ENCODE data around the gene IGLON5.

Gene IGLON5

GRCh38 chr19:51311351-51312257, at the start of gene IGLON5:
TSS of gene IGLON5 (plus strand) at chr19:51311644. CDS start at chr19:51311848, 204 bp downstream.
- DNase-seq: no peak

- DNase-seq: no peak
Observed at GRCh38 chr19:51263808-51264207, 47.6 kb upstream of the IGLON5 start.

GRCh38 chr19:51271067-51271466, 40.4 kb upstream of the IGLON5 start:
- DNase-seq: no peak

DNA sequence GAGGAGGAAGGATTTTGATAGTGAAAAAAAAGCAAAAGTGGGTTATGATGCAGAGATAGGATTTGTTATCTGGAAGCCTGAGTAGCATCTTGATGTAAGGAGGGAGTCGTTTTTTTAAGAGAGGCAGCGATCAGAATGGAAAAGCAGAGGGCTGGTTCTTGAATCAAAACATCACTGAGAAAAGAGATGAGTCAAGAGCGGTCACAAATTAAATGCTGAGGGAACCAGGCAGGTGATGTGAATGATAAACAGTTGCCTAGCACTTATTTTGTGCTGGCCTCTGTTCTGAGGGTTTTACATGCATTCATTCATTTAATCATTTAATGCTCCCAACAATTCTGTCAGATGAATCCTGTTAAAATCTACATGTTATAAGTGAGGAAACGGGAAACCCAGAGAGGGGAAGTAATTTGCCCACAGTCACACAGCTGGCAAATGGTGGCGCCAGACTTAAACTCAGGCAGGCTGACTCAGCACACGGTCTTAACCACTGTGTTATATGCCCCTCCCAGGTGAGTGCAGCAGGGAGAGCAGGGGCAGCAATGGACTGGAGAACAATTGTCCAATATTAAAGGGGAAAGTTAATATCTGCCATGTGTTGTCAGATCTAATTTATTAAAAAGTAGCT, 39.1 kb upstream of the IGLON5 start:
- no peak for DNase-seq

DNA sequence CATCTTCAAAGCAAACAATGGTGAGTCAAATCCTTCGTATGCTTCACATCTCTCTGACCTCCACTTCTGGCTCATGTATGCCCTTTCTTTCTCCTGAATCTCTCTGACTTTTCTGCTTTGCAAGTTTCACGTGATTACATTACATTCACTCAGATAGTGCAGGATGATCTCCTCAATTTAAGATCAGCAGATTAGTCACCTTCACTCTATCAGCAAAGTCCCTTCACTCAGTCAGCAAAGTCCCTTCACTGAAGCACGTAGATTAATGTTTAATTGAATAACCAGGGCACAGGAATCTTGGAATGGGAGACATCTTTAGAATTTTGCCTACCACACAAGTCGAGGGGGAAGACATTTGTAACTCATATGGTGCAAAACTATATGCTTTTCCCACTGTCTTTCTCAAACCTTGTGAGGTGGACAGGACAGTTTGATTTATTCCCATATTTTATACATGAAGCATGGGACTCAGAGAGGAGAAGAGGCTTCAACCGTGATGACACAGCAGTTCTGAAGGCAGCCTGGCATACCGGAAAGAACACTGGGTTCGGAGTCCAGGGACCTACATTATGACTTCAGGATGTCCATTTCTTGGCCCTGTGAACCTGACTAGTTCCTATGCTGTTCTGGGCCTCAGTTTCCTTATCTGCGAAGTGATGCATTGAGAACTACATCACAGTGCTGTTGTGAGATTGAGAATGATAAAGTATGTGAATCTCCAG, 37.2 kb upstream of the IGLON5 start:
- no peak for DNase-seq

DNA sequence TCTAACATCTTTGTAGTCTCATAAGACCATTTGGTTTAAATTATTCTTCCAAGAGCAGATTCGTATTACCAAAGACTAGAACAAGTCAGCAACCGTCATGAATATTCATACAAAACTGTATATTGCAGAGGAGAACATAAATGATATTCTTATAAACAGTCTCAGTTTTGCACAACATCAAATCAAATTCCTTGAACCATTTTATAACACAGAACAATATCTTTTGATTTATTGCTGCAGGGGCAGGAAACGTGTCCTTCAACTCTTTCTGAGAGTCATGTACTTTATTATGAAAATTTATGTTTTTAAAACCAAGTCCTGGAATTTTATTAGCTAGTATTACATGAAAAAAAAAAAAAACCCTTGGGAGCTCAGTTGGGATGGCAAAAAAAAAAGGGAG, 34.3 kb upstream of the IGLON5 start:
- DNase-seq: no peak

DNA sequence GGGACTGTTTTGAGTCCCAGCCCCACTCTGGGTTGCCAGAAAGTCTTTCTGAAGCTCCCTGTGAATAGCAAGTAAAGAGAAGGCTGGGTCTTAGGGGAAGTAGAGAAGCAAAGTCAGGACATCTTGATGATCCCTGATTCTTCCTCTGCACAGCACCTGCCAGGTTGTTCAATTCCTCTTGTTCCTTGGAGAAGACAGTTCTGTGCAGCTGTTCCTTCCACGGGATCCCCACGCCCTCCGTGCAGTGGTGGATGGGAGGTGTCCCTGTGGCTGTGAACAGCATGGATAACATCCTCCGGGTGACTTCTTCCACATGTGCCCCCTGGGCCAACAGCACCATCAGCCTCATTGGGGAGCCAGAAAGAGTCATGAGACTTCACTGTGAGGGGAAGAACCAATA, 29.1 kb upstream of the IGLON5 start:
- DNase-seq: no peak

DNA sequence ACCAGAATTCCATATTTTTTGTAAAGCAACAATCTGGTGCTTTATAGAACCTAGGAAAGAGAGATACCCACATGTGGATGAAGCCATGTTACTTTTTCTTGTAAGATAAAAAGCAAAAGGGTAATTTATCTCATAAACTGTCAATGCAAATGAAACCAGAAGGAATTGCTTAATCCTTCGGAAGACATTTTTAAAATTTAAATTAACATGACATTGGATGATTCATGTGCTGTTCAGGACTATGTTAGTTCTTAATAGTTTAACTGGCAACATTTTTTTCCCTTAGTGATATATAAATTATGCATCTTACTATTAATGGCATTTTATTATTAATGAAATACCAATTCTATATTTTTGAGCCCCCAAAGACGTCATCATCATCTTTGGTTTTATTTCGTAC, 25.8 kb upstream of the IGLON5 start:
- DNase-seq: no peak

DNA sequence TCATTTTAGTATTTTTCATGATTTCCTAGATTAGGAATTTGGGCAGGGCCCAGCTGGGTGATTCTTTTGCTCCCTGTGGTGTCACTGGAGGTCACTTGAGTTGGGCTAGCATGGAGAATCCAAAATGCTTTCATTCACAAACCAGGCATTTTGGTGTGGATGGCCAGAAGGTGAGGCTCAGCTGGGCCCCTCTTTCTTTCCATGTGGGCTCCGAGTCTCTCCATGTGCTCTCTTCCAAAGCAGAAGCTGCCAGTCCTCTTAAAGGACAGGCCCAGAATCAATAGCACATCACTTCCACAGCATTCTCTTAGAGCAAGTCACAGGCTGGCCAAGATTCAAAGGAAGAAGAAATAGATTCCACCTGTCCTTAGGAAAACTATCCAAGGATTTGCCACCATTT, 21.8 kb upstream of the IGLON5 start:
- DNase-seq: no peak

DNA sequence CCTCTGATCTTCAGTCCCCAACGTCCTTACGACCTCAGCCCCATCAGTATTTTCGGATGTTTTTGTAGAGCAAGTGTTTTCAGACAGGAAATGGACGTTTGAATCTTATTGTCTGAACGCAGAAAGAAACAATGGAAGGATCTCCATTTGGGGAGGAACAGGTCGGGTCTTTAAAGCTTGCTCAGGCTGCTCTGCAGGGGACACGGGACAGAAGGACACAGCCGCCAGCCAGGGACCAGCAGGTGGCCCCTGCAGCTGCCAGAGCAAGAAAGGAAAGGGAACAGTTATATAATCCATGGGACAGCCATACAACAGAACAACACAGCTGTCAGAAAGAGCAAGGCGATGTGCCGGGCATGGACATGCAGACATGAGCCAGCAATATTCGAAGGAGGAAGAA, 18.5 kb upstream of the IGLON5 start:
- DNase-seq: no peak

DNA sequence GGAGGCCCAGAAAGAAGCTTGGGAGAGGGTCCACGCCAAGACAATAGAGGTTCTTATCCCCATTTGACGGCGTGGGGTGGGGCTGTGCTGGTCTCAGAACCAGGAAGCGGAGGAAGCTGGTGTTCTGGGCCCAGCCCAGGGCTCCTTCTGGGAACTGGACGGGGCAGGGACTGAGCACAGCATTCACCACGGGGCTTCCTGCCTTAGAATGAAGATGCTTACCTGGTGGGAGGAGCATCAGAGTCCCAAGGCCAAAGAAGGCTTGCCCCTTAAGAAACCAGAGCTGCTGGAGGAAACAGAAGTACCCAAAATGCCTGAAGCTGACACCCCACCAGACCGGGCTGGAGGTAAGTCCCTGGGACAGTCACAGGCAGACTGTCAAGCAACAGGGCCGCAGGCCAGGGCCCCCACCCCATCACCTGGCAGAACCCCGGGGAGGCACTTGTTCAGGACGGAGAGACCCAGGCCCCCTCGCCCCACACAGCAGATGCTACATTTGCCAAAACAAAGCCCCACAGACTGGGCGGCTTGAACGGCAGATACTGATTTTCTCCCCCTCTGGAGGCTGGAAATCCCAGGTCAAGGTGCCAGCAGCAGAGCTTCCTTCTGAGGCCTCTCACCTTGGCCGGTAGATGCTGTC, 17.8 kb upstream of the IGLON5 start:
- no peak for DNase-seq

DNA sequence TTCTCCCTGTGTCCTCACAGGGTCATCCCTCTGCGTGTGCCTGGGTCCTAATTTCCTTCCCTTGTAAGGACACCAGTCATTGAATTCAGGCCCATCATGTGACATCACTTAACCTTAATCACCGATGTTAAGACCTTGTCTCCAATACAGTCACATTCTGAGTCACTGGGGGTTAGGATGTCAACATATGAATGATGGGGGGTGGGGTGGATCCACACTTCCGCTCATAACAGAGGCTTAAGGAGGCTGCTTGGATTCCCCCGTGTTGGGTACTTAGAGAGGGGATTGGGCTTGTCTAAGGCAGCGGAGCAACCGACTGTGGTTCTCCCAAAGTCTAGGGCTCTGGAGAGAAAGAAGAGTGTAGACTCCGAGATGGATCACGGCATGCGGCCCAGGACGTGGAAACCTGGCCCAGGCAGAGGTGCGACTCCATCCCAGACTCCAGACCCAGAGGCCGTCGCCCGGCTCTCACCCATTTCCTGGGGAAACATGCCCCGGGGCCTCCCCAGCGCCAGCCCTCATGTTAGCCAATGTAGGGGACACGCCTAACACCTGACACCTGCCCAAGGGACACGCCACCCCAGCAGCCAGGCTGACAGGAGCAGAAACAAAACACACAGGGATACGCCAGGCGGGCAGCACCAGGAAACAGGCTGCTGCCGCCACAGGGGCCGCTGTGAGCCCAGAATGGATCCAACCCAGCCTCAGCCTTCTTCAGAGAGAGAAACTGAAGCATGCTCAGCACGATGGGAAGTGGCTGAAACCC, 17.1 kb upstream of the IGLON5 start:
- DNase-seq: no peak

GRCh38 chr19:51294977-51295375, 16.5 kb upstream of the IGLON5 start:
- no peak for DNase-seq

DNA sequence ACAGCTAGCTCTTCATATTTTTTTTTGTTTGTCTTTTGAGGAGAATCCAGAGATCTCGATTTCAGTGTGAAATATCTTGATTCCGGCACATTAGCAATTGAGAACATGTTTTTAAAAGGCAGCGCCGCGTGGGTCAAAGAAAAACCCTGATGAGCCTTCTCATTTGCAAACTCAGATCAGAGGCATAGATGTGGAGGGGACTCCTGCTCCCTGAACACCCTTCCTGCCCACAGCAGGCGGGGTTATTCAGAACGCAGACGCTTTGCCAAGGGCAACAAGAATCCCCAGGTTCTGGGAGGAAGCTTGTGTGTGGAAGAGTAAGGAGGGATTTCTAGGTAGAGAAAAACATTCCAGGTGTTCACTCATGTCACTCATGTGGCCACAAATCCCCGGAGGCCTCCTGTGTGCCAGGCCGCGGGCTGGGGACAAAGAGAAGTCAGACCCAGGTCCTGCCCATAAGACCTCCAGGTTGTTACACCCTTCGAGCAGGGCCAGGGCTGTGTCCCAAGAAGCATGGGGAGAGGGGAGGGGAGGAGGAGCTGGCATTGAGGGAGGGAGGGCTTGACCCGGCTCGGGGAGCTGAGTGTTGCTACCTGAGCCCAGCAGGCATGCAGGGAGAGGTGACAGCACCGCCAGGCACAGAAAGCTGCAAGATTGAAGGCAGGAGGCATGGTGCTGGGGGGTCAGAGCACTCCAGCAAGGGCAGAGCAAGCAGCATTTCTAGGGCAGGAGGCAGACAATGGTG, 15.9 kb upstream of the IGLON5 start:
- DNase-seq: no peak

DNA sequence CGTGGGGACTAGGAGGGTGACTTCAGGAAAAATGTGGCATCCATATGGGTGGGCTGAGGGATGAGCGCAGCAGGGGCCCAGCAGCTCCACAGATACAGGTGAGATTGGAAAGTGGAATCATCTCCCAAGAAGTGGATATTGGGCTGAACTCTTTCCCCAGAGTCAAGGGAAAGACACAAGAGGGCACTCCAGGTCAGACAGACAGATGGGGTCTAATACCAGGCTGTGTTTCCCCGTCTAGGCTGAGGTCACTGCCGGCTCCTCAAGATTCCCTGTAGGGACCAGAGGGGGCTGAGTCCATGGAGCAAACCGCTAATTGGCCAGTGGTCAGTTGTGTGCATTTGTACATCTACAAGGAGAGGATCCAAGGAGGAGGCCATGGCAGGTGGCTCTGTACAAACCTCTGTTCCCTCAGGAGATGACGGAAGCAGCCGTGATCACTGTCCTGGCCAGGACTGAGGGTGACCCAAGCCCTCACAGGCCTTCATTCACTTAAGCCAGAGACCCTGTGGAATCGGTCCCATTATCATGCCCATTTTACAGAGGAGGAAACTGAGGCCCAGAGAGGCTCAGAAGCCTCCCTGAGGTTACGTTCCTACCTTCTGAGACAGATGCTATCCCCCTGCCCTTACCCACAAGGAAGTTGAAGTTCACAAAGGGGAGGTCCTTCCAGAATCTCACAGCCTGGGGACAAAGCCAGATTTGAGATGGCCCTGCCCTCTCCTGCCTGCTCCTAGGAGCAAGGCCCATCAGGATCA, 14.9 kb upstream of the IGLON5 start:
- no peak for DNase-seq

- no peak for DNase-seq
Observed at GRCh38 chr19:51297406-51297805, 14.0 kb upstream of the IGLON5 start.

GRCh38 chr19:51301266-51301665, 10.2 kb upstream of the IGLON5 start:
- no peak for DNase-seq

DNA sequence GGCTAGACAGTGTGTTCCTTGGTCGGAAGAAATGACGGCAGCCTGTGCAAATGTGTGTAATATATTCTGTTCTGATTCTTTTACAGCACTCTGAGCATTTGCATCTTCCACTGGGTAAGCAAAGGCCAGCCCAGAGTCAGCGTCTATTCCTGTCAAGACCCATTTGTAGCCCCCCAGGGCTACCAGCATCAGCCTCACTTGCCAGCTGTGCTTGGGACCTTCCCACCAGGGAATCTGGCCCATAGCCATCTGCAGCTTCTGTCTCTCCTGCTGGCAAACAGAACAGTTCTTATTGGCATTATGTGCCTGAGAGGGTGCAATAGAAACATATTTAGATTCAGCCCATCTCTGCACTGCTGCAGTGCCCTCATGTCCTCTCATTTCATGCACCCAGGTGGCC, 6.0 kb upstream of the IGLON5 start:
- no peak for DNase-seq

GRCh38 chr19:51316688-51317087, 5.2 kb downstream of the IGLON5 start:
- DNase-seq: no peak

GRCh38 chr19:51317376-51317775, 5.9 kb downstream of the IGLON5 start:
- no peak for DNase-seq

DNA sequence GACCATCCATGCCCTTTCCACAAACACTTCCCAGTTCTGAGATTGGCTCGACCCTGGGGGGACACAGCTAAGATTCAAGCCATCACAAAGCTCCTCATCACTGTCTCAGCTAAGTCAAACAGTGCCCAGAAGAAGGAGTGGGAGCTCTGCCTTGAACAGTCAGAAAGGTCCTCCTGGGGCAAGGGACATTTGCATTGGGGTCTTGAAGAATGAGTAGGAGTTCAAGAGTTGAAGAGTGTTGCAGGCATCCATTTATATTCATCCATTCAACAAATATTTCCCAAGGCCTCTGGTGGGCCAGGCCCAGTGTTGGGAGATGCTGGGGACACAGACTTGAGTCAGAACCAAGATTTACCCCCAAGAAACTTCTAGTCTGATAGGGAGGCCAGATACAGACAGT, 6.5 kb downstream of the IGLON5 start:
- DNase-seq: no peak

Measured in activated CD8-positive, alpha-beta memory T cell treated with anti-CD3 and anti-CD28 coated beads, Interleukin-2, amount 50 U/mL, for 48 hours (primary cell).